K562 (cell line): Measurements from ENCODE around the gene MAP4K4.

Experiments used
- EGR1 ChIP-seq: fragments of 450-650 bp; conservative IDR thresholded peaks from 2 replicates; pipeline ENCODE4 v1.6.1; 2017; ENCODE audit warnings: mild to moderate bottlenecking
- L3MBTL2 ChIP-seq: fragments of 450-650 bp; IDR thresholded peaks from 2 replicates; pipeline ENCODE4 v1.6.1; 2016; ENCODE audit warnings: mild to moderate bottlenecking, moderate library complexity
- PHB2 ChIP-seq: fragments of 450-650 bp; IDR thresholded peaks from 2 replicates; pipeline ENCODE4 v1.6.1; 2017; ENCODE audit warnings: low read depth
- POLR2AphosphoS2 ChIP-seq: IDR thresholded peaks from 2 replicates; pipeline ENCODE4 v1.6.1; 2012; ENCODE audit warnings: low read length, improper control_type of control experiment
- RBBP5 ChIP-seq: fragments of 200-600 bp; sonication (generic); IDR thresholded peaks from 2 replicates; pipeline ENCODE4 v1.6.1; 2012; ENCODE audit warnings: borderline replicate concordance, mild to moderate bottlenecking, low read length, control low read depth, inconsistent platforms; ENCODE audit not compliant: insufficient read depth, poor library complexity, severe bottlenecking
- SIX5 ChIP-seq, 2 experiments: IDR thresholded peaks; 2 replicates each; pipeline ENCODE4 v1.6.1; 2011; ENCODE audit warnings: low read length in 2 of 2, borderline replicate concordance in 1 of 2, low read depth in 1 of 2, mild to moderate bottlenecking in 1 of 2, moderate library complexity in 1 of 2; ENCODE audit not compliant: insufficient read depth in 1 of 2
- SMC3 ChIP-seq: conservative IDR thresholded peaks from 2 replicates; pipeline ENCODE4 v1.6.1; 2011; ENCODE audit warnings: low read depth, low read length, improper control_type of control experiment; ENCODE audit not compliant: insufficient read depth
- SP1 ChIP-seq: sonication (generic); formaldehyde crosslinking; IDR thresholded peaks from 2 replicates; pipeline ENCODE4 v1.8.1; 2022; ENCODE audit warnings: mild to moderate bottlenecking, missing genetic modification reagents
- TARDBP ChIP-seq: fragments of 450-650 bp; IDR thresholded peaks from 2 replicates; pipeline ENCODE4 v1.6.1; 2016
- YY1 ChIP-seq, 3 experiments: IDR thresholded peaks; 2 replicates each; pipeline ENCODE4 v1.6.1; 2011; ENCODE audit warnings: low read length in 2 of 3, mild to moderate bottlenecking in 2 of 3, moderate library complexity in 2 of 3, borderline replicate concordance in 1 of 3, control low read depth in 1 of 3, low read depth in 1 of 3; ENCODE audit not compliant: insufficient read depth in 3 of 3, insufficient replicate concordance in 2 of 3, control insufficient read depth in 1 of 3, insufficient read length in 1 of 3; ENCODE audit errors: extremely low read depth in 1 of 3
- ZNF589 ChIP-seq: fragments of 200-800 bp; sonication (Bioruptor generic); IDR thresholded peaks from 2 replicates; pipeline ENCODE4 v1.6.1; 2016; ENCODE audit warnings: low read depth, missing genetic modification characterization, missing compliant biosample characterization
- TF ChIP-seq, protein P1 (sequence below): sonication (generic); formaldehyde crosslinking; IDR thresholded peaks from 2 replicates; pipeline ENCODE4 v1.4.0; 2020; ENCODE audit warnings: mild to moderate bottlenecking, missing genetic modification reagents
- TF ChIP-seq, protein P2 (sequence below), 3 experiments: IDR thresholded peaks in 2 of 3; conservative IDR thresholded peaks in 1 of 3; 2 replicates each; pipeline ENCODE4 v1.5.1; 2011 to 2012; ENCODE audit warnings: low read length in 3 of 3, mild to moderate bottlenecking in 3 of 3, control low read depth in 2 of 3, improper control_type of control experiment in 1 of 3, inconsistent platforms in 1 of 3, low read depth in 1 of 3, mixed read lengths in 1 of 3, moderate library complexity in 1 of 3; ENCODE audit not compliant: insufficient read depth in 2 of 3

DNA sequence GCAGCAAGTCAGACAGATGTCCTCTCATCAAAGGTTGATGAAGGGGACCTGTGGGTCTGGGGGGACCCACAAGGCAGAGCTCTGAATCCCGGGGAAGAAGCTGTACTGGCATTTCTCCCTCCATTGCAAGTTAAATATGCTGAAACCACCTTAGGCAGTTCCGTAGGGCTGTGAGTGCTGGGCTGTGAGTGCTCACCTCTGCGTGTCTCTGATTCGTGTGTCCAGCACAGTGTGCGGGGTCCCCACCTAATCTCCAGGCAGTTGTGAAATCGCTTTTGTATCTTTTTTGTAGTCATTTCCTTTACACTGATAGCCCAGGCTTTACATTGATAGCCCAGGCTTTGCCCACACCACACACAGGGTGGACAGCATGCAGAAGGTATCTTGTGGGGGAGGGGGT lies 80.6 kb downstream of the MAP4K4 start:
- TF ChIP-seq RBBP5 (no peak), L3MBTL2 (no peak), YY1 (IDR thresholded peaks at IDR 0.05; ENCODE audit: borderline replicate concordance in 1 of 3, control insufficient read depth in 1 of 3, extremely low read depth in 1 of 3, insufficient read depth in 3 of 3, insufficient read length in 1 of 3, insufficient replicate concordance in 2 of 3, low read depth in 1 of 3, low read length in 2 of 3) (no peak), TARDBP (no peak), SMC3 (no peak), PHB2 (no peak), SIX5 (IDR thresholded peaks at IDR 0.05; ENCODE audit: borderline replicate concordance in 1 of 2, insufficient read depth in 1 of 2, low read depth in 1 of 2, low read length in 2 of 2) (no peak), SP1 (no peak), EGR1 (no peak), POLR2AphosphoS2 (no peak), ZNF589 (CRISPR knock-in tag) (no peak)
- TF ChIP-seq, protein P1, sequence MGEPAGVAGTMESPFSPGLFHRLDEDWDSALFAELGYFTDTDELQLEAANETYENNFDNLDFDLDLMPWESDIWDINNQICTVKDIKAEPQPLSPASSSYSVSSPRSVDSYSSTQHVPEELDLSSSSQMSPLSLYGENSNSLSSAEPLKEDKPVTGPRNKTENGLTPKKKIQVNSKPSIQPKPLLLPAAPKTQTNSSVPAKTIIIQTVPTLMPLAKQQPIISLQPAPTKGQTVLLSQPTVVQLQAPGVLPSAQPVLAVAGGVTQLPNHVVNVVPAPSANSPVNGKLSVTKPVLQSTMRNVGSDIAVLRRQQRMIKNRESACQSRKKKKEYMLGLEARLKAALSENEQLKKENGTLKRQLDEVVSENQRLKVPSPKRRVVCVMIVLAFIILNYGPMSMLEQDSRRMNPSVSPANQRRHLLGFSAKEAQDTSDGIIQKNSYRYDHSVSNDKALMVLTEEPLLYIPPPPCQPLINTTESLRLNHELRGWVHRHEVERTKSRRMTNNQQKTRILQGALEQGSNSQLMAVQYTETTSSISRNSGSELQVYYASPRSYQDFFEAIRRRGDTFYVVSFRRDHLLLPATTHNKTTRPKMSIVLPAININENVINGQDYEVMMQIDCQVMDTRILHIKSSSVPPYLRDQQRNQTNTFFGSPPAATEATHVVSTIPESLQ (CRISPR knock-in tag): no peak
- TF ChIP-seq, protein P2, sequence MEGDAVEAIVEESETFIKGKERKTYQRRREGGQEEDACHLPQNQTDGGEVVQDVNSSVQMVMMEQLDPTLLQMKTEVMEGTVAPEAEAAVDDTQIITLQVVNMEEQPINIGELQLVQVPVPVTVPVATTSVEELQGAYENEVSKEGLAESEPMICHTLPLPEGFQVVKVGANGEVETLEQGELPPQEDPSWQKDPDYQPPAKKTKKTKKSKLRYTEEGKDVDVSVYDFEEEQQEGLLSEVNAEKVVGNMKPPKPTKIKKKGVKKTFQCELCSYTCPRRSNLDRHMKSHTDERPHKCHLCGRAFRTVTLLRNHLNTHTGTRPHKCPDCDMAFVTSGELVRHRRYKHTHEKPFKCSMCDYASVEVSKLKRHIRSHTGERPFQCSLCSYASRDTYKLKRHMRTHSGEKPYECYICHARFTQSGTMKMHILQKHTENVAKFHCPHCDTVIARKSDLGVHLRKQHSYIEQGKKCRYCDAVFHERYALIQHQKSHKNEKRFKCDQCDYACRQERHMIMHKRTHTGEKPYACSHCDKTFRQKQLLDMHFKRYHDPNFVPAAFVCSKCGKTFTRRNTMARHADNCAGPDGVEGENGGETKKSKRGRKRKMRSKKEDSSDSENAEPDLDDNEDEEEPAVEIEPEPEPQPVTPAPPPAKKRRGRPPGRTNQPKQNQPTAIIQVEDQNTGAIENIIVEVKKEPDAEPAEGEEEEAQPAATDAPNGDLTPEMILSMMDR (IDR thresholded peaks at IDR 0.05 in 2 of 3, conservative IDR thresholded peaks at IDR 0.05 in 1 of 3; ENCODE audit: insufficient read depth in 2 of 3, low read depth in 1 of 3, low read length in 3 of 3): no peak
